ENCODE results near the gene RFX2.

RFX2 gene

GRCh38 chr19:5959260-5960004 lies 150.9 kb downstream of the RFX2 start:
- no peak for DNase-seq
- intact Hi-C loops (cut with DNase I): no loop called here

- intact Hi-C loops (cut with DNase I): no loop called here
- no peak for DNase-seq
These were observed 151.5 kb downstream of the RFX2 start for GRCh38 chr19:5958851-5959122.

GRCh38 chr19:5958074-5958850 lies 152.0 kb downstream of the RFX2 start:
- intact Hi-C loops (cut with DNase I): no loop called here
- DNase-seq: no peak

- DNase-seq: no peak
- intact Hi-C loops (cut with DNase I): no loop called here
These were observed 153.1 kb downstream of the RFX2 start for GRCh38 chr19:5957170-5957569.

GRCh38 chr19:5956728-5957127 lies 153.6 kb downstream of the RFX2 start:
- DNase-seq: no peak
- intact Hi-C loops (cut with DNase I): no loop called here

- no peak for DNase-seq
- intact Hi-C loops (cut with DNase I): no loop called here
These were observed 154.0 kb downstream of the RFX2 start for GRCh38 chr19:5956323-5956722.

DNA sequence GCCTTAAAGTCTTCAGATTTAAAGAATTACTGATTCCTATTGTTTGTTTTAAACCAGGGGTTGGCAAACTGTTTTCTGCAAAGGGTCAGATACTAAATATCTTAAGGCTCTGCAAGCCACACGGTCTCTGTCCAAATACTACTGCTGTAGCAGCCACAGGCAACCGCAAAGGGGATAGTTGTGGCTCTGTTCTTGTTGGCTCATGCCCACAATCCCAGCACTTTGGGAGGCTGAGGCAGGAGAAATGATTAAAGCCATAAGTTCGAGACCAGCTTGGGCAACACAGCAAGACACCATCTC lies 154.7 kb downstream of the RFX2 start:
- no peak for DNase-seq
- intact Hi-C loops (cut with DNase I): no loop called here

DNA sequence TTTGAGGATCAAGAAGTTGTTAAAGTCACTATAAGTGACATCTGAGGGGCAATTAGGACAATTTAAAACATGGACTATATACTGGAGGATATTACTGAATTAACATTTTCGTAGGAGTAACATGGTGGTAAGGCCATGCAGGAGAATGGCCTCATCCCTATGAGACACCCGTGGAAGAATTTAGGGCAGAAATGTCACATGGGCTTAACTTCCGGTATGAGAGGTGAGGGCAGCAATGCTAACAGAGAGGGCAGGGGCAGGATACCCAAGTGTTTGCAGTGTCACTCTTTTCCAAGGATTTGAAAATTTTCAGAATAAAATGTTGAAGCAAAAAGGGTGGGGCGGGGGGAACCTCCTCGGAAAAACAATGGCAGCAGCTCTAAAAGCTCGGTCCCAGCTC lies 156.0 kb downstream of the RFX2 start:
- no peak for DNase-seq
- intact Hi-C loops (cut with DNase I): no loop called here

GRCh38 chr19:5953680-5954213 lies 156.6 kb downstream of the RFX2 start:
- intact Hi-C loops (cut with DNase I): no loop called here
- peak in 3 of 42 donors; percentile 11 to 55 (median 15) for DNase-seq

DNA sequence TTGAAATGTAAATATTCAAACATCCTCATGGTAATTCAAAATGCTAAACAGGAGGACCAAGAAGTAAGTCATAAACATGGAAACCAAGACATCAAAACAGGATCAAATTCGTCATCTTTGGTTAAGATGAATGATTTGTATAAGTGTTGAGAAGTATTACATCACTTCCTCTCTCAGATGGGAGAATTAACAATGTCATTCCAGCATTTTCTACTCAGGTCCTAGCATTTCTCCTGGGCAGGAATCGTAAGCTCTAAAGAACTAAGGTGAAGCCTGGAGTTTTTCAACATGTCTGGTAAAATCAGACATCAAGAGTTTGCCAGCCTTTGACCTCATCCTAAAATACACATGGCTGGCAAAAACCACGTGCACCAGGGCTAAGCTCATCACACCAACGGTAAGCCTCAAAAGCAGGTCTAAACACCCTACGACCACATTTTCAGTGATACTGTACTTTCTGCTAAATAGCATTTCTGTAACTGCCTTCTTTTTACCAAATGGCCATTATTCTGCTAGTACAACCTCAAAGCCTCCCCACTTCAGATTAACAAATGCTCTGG lies 157.2 kb downstream of the RFX2 start:
- intact Hi-C loops (cut with DNase I): no loop called here
- DNase-seq: no peak

DNA sequence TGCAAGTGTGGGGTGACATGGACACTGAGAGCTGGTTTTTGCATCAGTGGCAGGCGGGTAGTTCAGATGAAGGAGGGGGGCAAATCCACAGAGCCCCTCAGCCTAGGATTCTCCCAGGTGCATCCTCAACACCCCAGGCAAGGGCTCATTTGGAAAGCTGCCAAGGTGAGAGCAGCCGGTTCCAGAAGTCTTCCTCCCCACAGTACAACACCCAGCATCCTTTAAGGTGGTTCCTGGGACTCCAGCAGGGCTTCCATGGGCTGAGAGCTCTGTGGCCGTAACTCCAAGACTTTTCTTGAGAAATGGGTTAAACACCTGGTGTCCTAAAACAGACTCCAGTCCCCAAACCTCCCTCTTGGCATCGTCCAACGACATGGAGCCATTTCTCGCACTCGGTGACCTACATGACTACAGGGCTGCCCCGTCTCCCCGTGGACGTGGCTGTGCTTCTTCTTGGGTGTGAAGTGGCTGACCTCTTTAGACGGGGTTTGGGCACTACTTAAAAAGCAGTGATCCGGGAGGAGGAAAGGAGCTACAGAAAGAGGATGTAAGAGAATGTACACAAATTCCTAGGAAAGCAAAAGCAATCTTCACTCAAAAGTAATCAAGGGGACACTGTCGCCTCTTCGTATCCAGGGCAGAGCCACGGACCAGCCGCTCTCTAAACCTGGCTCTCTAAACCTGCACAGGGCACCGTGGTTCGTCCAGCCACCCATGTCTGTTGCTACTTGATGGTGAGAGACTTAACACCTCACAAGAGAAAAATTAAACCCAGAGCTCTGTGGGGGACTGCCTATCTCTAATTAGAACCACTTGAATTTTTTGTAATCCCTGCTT lies 157.9 kb downstream of the RFX2 start:
- intact Hi-C loops (cut with DNase I): no loop called here

GRCh38 chr19:5951338-5951861 lies 158.9 kb downstream of the RFX2 start:
- DNase-seq: peak in 22 of 42 donors; percentile 21 to 65 (median 44)
- intact Hi-C loops (cut with DNase I): no loop called here

More for the DNA sequence above, 157.9 kb downstream of the RFX2 start:
- DNase-seq: no peak

DNA sequence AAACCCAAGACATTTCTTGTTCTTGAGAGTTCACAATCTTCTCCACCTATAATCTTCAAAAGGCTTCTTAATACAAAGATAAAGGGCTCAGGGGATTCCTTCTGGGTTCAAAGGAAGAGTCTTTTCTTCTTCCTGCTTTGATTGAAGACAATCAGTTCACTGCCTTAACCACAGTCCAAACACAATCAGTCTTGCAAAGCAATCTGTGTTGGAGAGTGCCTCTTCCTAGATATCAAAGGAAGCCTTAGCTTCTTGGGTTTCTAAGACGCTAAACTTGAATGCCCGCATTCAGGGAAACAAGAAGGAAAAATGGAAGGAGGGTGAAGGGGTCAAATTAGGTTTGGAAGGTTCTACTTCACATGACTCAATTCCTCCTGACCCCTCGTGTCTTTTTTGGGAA lies 159.6 kb downstream of the RFX2 start:
- no peak for DNase-seq
- intact Hi-C loops (cut with DNase I): no loop called here

DNA sequence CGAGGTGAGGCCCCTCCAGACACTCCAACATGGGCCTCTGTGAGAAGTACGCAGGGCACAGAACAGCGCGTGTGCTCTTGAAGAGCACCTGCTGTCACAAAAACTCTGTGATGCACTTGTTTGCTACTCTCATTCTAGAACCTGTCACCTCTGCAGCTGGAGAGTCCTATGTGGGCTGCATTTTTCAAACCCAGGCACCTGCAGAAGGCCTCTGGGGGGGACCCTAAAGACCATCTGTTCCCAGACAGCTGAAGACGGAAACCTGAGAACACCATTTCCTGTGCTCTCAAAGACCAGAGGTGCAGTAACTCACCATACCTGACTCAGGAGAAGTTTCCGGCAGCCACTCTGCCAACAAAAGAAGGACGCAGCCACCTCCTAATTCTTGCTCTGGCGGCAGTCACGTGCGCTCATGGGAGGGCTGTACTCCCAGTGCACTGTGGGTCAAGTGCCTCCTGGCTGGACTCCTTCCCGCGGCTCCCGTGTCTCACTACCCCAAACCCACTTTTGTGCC lies 160.5 kb downstream of the RFX2 start:
- intact Hi-C loops (cut with DNase I): no loop called here
- DNase-seq: peak in 2 of 42 donors; percentile 7 to 17

- DNase-seq: peak in 3 of 42 donors; percentile 18 to 45 (median 23)
- intact Hi-C loops (cut with DNase I): no loop called here
These were observed 161.3 kb downstream of the RFX2 start for GRCh38 chr19:5948752-5949564.

- intact Hi-C loops (cut with DNase I): no loop called here
- peak; percentile 58 to 90 (median 81) for DNase-seq
These were observed 162.9 kb downstream of the RFX2 start for GRCh38 chr19:5947435-5947834.

DNA sequence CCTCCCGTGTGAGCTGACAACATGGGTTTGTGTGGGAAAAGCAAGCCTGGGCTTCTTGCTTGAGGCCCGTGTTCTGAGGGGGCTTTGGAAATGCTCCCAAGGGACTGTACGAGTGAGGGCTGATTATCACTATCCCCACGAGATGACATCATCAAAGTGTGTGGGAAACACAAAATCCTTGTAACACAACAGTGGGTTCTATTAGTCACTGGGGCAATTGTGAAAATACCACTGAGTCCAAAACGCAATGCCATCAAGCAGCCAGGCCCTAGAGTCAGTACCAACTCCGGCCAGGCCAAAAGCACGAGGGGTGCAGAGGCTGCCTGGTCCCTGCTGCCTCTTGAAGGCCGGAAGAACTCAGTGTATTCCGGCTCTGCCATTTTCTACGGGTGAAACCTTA lies 166.7 kb downstream of the RFX2 start:
- intact Hi-C loops (cut with DNase I): no loop called here
- DNase-seq: no peak

Data from head of caudate nucleus (tissue), 42 donors.